Tibial artery (tissue), 4 donors: Measurements from ENCODE around the gene ALOX12B.

ENCODE experiments used
- DNase-seq, 2 donors: peaks; one replicate each; pipeline ENCODE4 v3.0.0-alpha.2; 2019
- H3K27ac ChIP-seq, 2 donors: fragments of 200-600 bp; sonication (generic) in 1 of 2; 1 replicate in 1 of 2; 2 replicates in 1 of 2; pipeline ENCODE4 v1.5.1; 2018 to 2019; ENCODE audit warnings: mild to moderate bottlenecking in 1 of 2
- H3K27me3 ChIP-seq, 2 donors: fragments of 200-600 bp; sonication (generic) in 1 of 2; one replicate each; pipeline versions ENCODE4 v1.5.1 to v1.6.0; 2016 to 2019
- H3K36me3 ChIP-seq, 3 donors: fragments of 200-600 bp; sonication (generic) in 2 of 3; one replicate each; pipeline ENCODE4 v1.5.1; 2016 to 2019; ENCODE audit warnings: mild to moderate bottlenecking in 2 of 3
- H3K4me1 ChIP-seq, 4 donors: fragments of 200-600 bp; sonication (generic) in 2 of 4; 1 replicate in 3 of 4; 2 replicates in 1 of 4; pipeline ENCODE4 v1.5.1; 2016 to 2019
- H3K4me3 ChIP-seq, 2 donors: fragments of 200-600 bp; sonication (generic) in 1 of 2; 1 replicate in 1 of 2; 2 replicates in 1 of 2; pipeline ENCODE4 v1.5.1; 2018 to 2019; ENCODE audit warnings: mild to moderate bottlenecking in 2 of 2
- H3K9me3 ChIP-seq, 3 donors: fragments of 200-600 bp; sonication (generic) in 1 of 3; one replicate each; pipeline ENCODE4 v1.5.1; 2016 to 2019
- CTCF ChIP-seq, 2 experiments: fragments of 200-600 bp in 1 of 2; fragments of 450-650 bp in 1 of 2; IDR thresholded peaks; one replicate each; pipeline ENCODE4 v1.5.1; 2017 to 2019; ENCODE audit warnings: antibody characterized with exemption in 2 of 2, mild to moderate bottlenecking in 1 of 2, moderate library complexity in 1 of 2
- intact Hi-C: fragments of 100-400 bp; cut with DNase I; formaldehyde crosslinking; loops from one replicate; pipeline ENCODE4 v1.15.0; 2023; ENCODE audit warnings: low total_unique reads

Gene ALOX12B

GRCh38 chr17:8056232-8056975 lies 31.1 kb downstream of the ALOX12B start:
- Histone ChIP-seq H3K36me3 (no peaks in the 10 kb centered on the region), H3K27me3 (peaks cover 0 to 68% of the 10 kb centered on the region in 2 donors), H3K27ac (no peak overlapping the region), H3K4me3 (no peak overlapping the region), H3K9me3 (no peaks in the 10 kb centered on the region), H3K4me1 (peaks cover 0 to 4% (median 0%) of the 10 kb centered on the region in 4 donors)
- intact Hi-C loops: no loop called here
- DNase-seq: peak; percentile 55 to 77
- no peak for TF ChIP-seq CTCF (IDR thresholded peaks at IDR 0.05)

- H3K27me3 ChIP-seq: peaks cover 0 to 63% of the 10 kb centered on the region in 2 donors
- no peaks in the 10 kb centered on the region for H3K36me3 ChIP-seq
- H3K4me3 ChIP-seq: no peak overlapping the region
- intact Hi-C loops: no loop called here
- H3K4me1 ChIP-seq: peaks cover 0 to 4% (median 0%) of the 10 kb centered on the region in 4 donors
- no peaks in the 10 kb centered on the region for H3K9me3 ChIP-seq
- no peak for TF ChIP-seq CTCF (IDR thresholded peaks at IDR 0.05)
- DNase-seq: no peak
- H3K27ac ChIP-seq: no peak overlapping the region
These were observed 31.7 kb downstream of the ALOX12B start for GRCh38 chr17:8055851-8056231.

GRCh38 chr17:8053600-8053999 lies 33.9 kb downstream of the ALOX12B start:
- intact Hi-C loops: no loop called here
- no peak for DNase-seq
- H3K36me3 ChIP-seq: no peaks in the 10 kb centered on the region
- no peak overlapping the region for H3K4me3 ChIP-seq
- H3K27ac ChIP-seq: no peak overlapping the region
- no peak for TF ChIP-seq CTCF (IDR thresholded peaks at IDR 0.05)
- peaks cover 0 to 45% of the 10 kb centered on the region in 2 donors for H3K27me3 ChIP-seq
- H3K4me1 ChIP-seq: peaks cover 0 to 4% (median 0%) of the 10 kb centered on the region in 4 donors
- no peaks in the 10 kb centered on the region for H3K9me3 ChIP-seq

GRCh38 chr17:8052256-8053252 lies 35.0 kb downstream of the ALOX12B start:
- Histone ChIP-seq H3K27ac (no peak overlapping the region), H3K27me3 (peaks cover 0 to 46% of the 10 kb centered on the region in 2 donors), H3K4me1 (no peaks in the 10 kb centered on the region), H3K36me3 (no peaks in the 10 kb centered on the region), H3K4me3 (no peak overlapping the region), H3K9me3 (no peaks in the 10 kb centered on the region)
- no peak for TF ChIP-seq CTCF (IDR thresholded peaks at IDR 0.05)
- intact Hi-C loops: no loop called here
- no peak for DNase-seq

- no peaks in the 10 kb centered on the region for H3K9me3 ChIP-seq
- no peaks in the 10 kb centered on the region for H3K36me3 ChIP-seq
- H3K4me1 ChIP-seq: no peaks in the 10 kb centered on the region
- no peak overlapping the region for H3K27ac ChIP-seq
- H3K27me3 ChIP-seq: peaks cover 0 to 48% of the 10 kb centered on the region in 2 donors
- no peak overlapping the region for H3K4me3 ChIP-seq
- TF ChIP-seq CTCF (IDR thresholded peaks at IDR 0.05): no peak
- intact Hi-C loops: no loop called here
- peak in 1 of 2 donors; percentile 57 for DNase-seq
These were observed 35.7 kb downstream of the ALOX12B start for GRCh38 chr17:8051831-8052230.
